Sigmoid colon (tissue), 7 donors: ENCODE measurements around the gene HMCN1. TPM values are rescaled to one million over a fixed set of nuclear protein-coding genes. Genes with fewer than 3 reads are reported as not detected.

Experiments used
- DNase-seq: peaks from one replicate; pipeline ENCODE4 v3.0.0-alpha.2; 2019
- H3K27ac ChIP-seq, 4 donors: fragments of 200-600 bp; sonication (generic); one replicate each; pipeline ENCODE4 v1.5.1; 2016 to 2019; ENCODE audit warnings: mild to moderate bottlenecking in 1 of 4
- H3K27me3 ChIP-seq, 3 donors: fragments of 200-600 bp; sonication (generic); one replicate each; pipeline ENCODE4 v1.5.1; 2019; ENCODE audit warnings: mild to moderate bottlenecking in 1 of 3
- H3K36me3 ChIP-seq, 4 donors: fragments of 200-600 bp; sonication (generic); one replicate each; pipeline ENCODE4 v1.5.1; 2016 to 2019
- H3K4me1 ChIP-seq, 4 donors: fragments of 200-600 bp; sonication (generic); one replicate each; pipeline ENCODE4 v1.5.1; 2017 to 2019
- H3K4me3 ChIP-seq, 4 donors: fragments of 200-600 bp; sonication (generic); one replicate each; pipeline ENCODE4 v1.5.1; 2017 to 2019; ENCODE audit warnings: mild to moderate bottlenecking in 2 of 4, moderate library complexity in 1 of 4
- H3K9me3 ChIP-seq, 4 donors: fragments of 200-600 bp in 3 of 4; sonication (generic) in 3 of 4; one replicate each; pipeline versions ENCODE4 v1.5.1 to v1.6.1; 2013 to 2019
- CTCF ChIP-seq, 4 experiments: fragments of 450-650 bp in 3 of 4; fragments of 200-600 bp in 1 of 4; IDR thresholded peaks; one replicate each; pipeline ENCODE4 v1.5.1; 2016 to 2019; ENCODE audit warnings: antibody characterized with exemption in 4 of 4, mild to moderate bottlenecking in 3 of 4, moderate library complexity in 2 of 4
- EP300 ChIP-seq, 4 donors: sonication (generic); formaldehyde crosslinking; IDR thresholded peaks; one replicate each; pipeline ENCODE4 v1.6.1; 2017; ENCODE audit warnings: antibody characterized with exemption in 4 of 4
- POLR2A ChIP-seq, 2 donors: fragments of 450-650 bp; IDR thresholded peaks; one replicate each; pipeline ENCODE4 v1.6.1; 2016; ENCODE audit warnings: antibody characterized with exemption in 2 of 2, mild to moderate bottlenecking in 2 of 2, moderate library complexity in 2 of 2
- POLR2AphosphoS5 ChIP-seq, 4 donors: sonication (generic); formaldehyde crosslinking; IDR thresholded peaks; one replicate each; pipeline ENCODE4 v1.6.1; 2017; ENCODE audit warnings: antibody characterized with exemption in 4 of 4
- WGBS, 2 donors: extraction: QIAGEN DNeasy Blood & Tissue Kit; methylation state at CpG; one replicate each; pipeline ENCODE4 v1.1.7; 2013; 5-methylcytosine and 5-hydroxymethylcytosine counted together
- intact Hi-C: fragments of 100-400 bp; cut with DNase I; formaldehyde crosslinking; loops from one replicate; pipeline ENCODE4 v1.15.1; 2023
- polyA plus RNA-seq, 3 donors: library from polyadenylated mRNA; stranded (reverse); fragments of 200-250 nt; gene quantifications; one replicate each; pipeline ENCODE4 v1.2.3, GENCODE V29; 2013
- total RNA-seq, 4 donors: library from RNA; depleted of rRNA; stranded (reverse); fragments of >200 nt; gene quantifications; one replicate each; pipeline ENCODE4 v1.1.0, GENCODE V29; 2016
- donor health status: healthy with polysubstance abuse.
- donor health status: Bipolar disorder and iron deficiency.
- donor health status: healthy.

Gene HMCN1
- total and polyA plus RNA-seq, 7 donors, result under 0.01 to 22.7 (median 6.7) TPM

- Histone ChIP-seq H3K27ac (no peak overlapping the region), H3K9me3 (no peaks in the 10 kb centered on the region), H3K27me3 (no peaks in the 10 kb centered on the region), H3K4me3 (no peak overlapping the region), H3K4me1 (no peaks in the 10 kb centered on the region), H3K36me3 (no peaks in the 10 kb centered on the region)
- TF ChIP-seq EP300 (IDR thresholded peaks at IDR 0.05) (no peak), CTCF (IDR thresholded peaks at IDR 0.05) (no peak), POLR2AphosphoS5 (IDR thresholded peaks at IDR 0.05) (no peak), POLR2A (IDR thresholded peaks at IDR 0.05) (no peak)
- intact Hi-C loops, result no loop called here
- WGBS, 2 donors, result 78 to 87% methylated on average over 5 of the region's 5 CpGs
- DNase-seq, result no peak
Observed at GRCh38 chr1:186187601-186188000, 453.4 kb downstream of the HMCN1 start.

GRCh38 chr1:186188004-186188539, 453.9 kb downstream of the HMCN1 start:
- Histone ChIP-seq H3K36me3 (no peaks in the 10 kb centered on the region), H3K9me3 (no peaks in the 10 kb centered on the region), H3K27ac (no peak overlapping the region), H3K27me3 (no peaks in the 10 kb centered on the region), H3K4me3 (no peak overlapping the region), H3K4me1 (no peaks in the 10 kb centered on the region)
- 84 to 85% methylated on average over 3 of the region's 3 CpGs for WGBS, 2 donors
- no peak for TF ChIP-seq CTCF (IDR thresholded peaks at IDR 0.05)
- TF ChIP-seq POLR2AphosphoS5 (IDR thresholded peaks at IDR 0.05), result no peak
- TF ChIP-seq EP300 (IDR thresholded peaks at IDR 0.05), result no peak
- no peak for TF ChIP-seq POLR2A (IDR thresholded peaks at IDR 0.05)
- DNase-seq, result no peak
- intact Hi-C loops, result no loop called here

- Histone ChIP-seq H3K27ac (no peak overlapping the region), H3K4me1 (no peaks in the 10 kb centered on the region), H3K9me3 (no peaks in the 10 kb centered on the region), H3K36me3 (no peaks in the 10 kb centered on the region), H3K27me3 (no peaks in the 10 kb centered on the region), H3K4me3 (no peak overlapping the region)
- no peak for TF ChIP-seq EP300 (IDR thresholded peaks at IDR 0.05)
- no peak for TF ChIP-seq CTCF (IDR thresholded peaks at IDR 0.05)
- no peak for TF ChIP-seq POLR2AphosphoS5 (IDR thresholded peaks at IDR 0.05)
- TF ChIP-seq POLR2A (IDR thresholded peaks at IDR 0.05), result no peak
- WGBS, 2 donors, result 82 to 86% methylated on average over 2 of the region's 2 CpGs
- no peak for DNase-seq
- intact Hi-C loops, result no loop called here
Observed at GRCh38 chr1:186188736-186189135, 454.5 kb downstream of the HMCN1 start.

GRCh38 chr1:186189156-186189555, 455.0 kb downstream of the HMCN1 start:
- Histone ChIP-seq H3K4me1 (no peaks in the 10 kb centered on the region), H3K36me3 (no peaks in the 10 kb centered on the region), H3K27me3 (no peaks in the 10 kb centered on the region), H3K27ac (no peak overlapping the region), H3K9me3 (no peaks in the 10 kb centered on the region), H3K4me3 (no peak overlapping the region)
- TF ChIP-seq EP300 (IDR thresholded peaks at IDR 0.05) (no peak), CTCF (IDR thresholded peaks at IDR 0.05) (no peak), POLR2A (IDR thresholded peaks at IDR 0.05) (no peak), POLR2AphosphoS5 (IDR thresholded peaks at IDR 0.05) (no peak)
- WGBS, 2 donors, result 89 to 94% methylated on average over 3 of the region's 3 CpGs
- intact Hi-C loops, result no loop called here
- no peak for DNase-seq

GRCh38 chr1:186191511-186191910, 457.3 kb downstream of the HMCN1 start:
- TF ChIP-seq CTCF (IDR thresholded peaks at IDR 0.05) (no peak), POLR2A (IDR thresholded peaks at IDR 0.05) (no peak), EP300 (IDR thresholded peaks at IDR 0.05) (no peak), POLR2AphosphoS5 (IDR thresholded peaks at IDR 0.05) (no peak)
- WGBS, 2 donors, result 64 to 74% methylated on average over 2 of the region's 2 CpGs
- Histone ChIP-seq H3K27ac (no peak overlapping the region), H3K36me3 (no peaks in the 10 kb centered on the region), H3K4me3 (no peak overlapping the region), H3K9me3 (no peaks in the 10 kb centered on the region), H3K27me3 (no peaks in the 10 kb centered on the region), H3K4me1 (no peaks in the 10 kb centered on the region)
- intact Hi-C loops, result no loop called here
- no peak for DNase-seq
